AG08395 (cell line): ENCODE results near the gene PLXNA4.

Source experiments
- DNase-seq: peaks from one replicate; pipeline ENCODE4 v3.0.0; 2012; ENCODE audit warnings: mixed read lengths, low spot score

The PLXNA4 gene

GRCh38 chr7:132592231-132592920 lies 16.1 kb upstream of the PLXNA4 start:
- DNase-seq: no peak

- DNase-seq: no peak
Measured at GRCh38 chr7:132590162-132590561, 13.9 kb upstream of the PLXNA4 start.

GRCh38 chr7:132588596-132588995 lies 12.3 kb upstream of the PLXNA4 start:
- DNase-seq: no peak

GRCh38 chr7:132584796-132585494 lies 8.7 kb upstream of the PLXNA4 start:
- no peak for DNase-seq

GRCh38 chr7:132581431-132581830 lies 5.2 kb upstream of the PLXNA4 start:
- no peak for DNase-seq

- peak; percentile 66 for DNase-seq
Measured at GRCh38 chr7:132580717-132581285, 4.5 kb upstream of the PLXNA4 start.

- DNase-seq: peak; percentile 17
Measured at GRCh38 chr7:132580277-132580676, 4.0 kb upstream of the PLXNA4 start.

GRCh38 chr7:132579260-132579899 lies 3.1 kb upstream of the PLXNA4 start:
- DNase-seq: no peak

- DNase-seq: no peak
Measured at GRCh38 chr7:132578826-132579225, 2.6 kb upstream of the PLXNA4 start.

- DNase-seq: no peak
Measured at GRCh38 chr7:132578050-132578370, 1.7 kb upstream of the PLXNA4 start.

- DNase-seq: peak; percentile 76
Measured at GRCh38 chr7:132577206-132578049, 1.2 kb upstream of the PLXNA4 start.

GRCh38 chr7:132576721-132577085 lies 433 bp upstream of the PLXNA4 start:
- no peak for DNase-seq

- peak; percentile 80 for DNase-seq
Measured at GRCh38 chr7:132575419-132575981, 770 bp downstream of the PLXNA4 start.

GRCh38 chr7:132574223-132574622 lies 2.0 kb downstream of the PLXNA4 start:
- no peak for DNase-seq

GRCh38 chr7:132573251-132573955 lies 2.9 kb downstream of the PLXNA4 start:
- no peak for DNase-seq

- no peak for DNase-seq
Measured at GRCh38 chr7:132572526-132572925, 3.7 kb downstream of the PLXNA4 start.

GRCh38 chr7:132571970-132572369 lies 4.3 kb downstream of the PLXNA4 start:
- DNase-seq: no peak

GRCh38 chr7:132569884-132570614 lies 6.2 kb downstream of the PLXNA4 start:
- no peak for DNase-seq

- peak; percentile 29 for DNase-seq
Measured at GRCh38 chr7:132568962-132569361, 7.3 kb downstream of the PLXNA4 start.

GRCh38 chr7:132565885-132566284 lies 10.4 kb downstream of the PLXNA4 start:
- DNase-seq: no peak
